Heart left ventricle (tissue), 16 donors: ENCODE data around the gene ASB7. TPM values are rescaled to one million over a fixed set of nuclear protein-coding genes. Genes with fewer than 3 reads are reported as not detected.
"Not testable (repeated sequence)": the region's sequence is repeated elsewhere in the genome, so short reads cannot be mapped to it uniquely, and the experiment has no call there.

Source experiments
- ATAC-seq, 4 donors: fragments of 200-7000 bp; cut with Tn5 transposase; one replicate each; pipeline ENCODE4 v1.9.1; 2020 to 2022; ENCODE audit warnings: moderate library complexity in 4 of 4, mild to moderate bottlenecking in 3 of 4, moderate number of reproducible peaks in 1 of 4
- DNase-seq, 5 donors: peaks; one replicate each; pipeline ENCODE4 v3.0.0-alpha.2; 2020
- H3K27ac ChIP-seq, 12 donors: fragments of 200-600 bp; sonication (generic) in 4 of 12; one replicate each; pipeline versions ENCODE4 v1.5.0 to v1.8.0; 2016 to 2022; ENCODE audit warnings: mild to moderate bottlenecking in 2 of 12
- H3K27me3 ChIP-seq, 9 donors: fragments of 200-600 bp; sonication (generic) in 2 of 9; one replicate each; pipeline versions ENCODE4 v1.5.1 to v1.8.0; 2016 to 2022; ENCODE audit warnings: mild to moderate bottlenecking in 3 of 9
- H3K36me3 ChIP-seq, 9 donors: fragments of 200-600 bp; sonication (generic) in 2 of 9; one replicate each; pipeline versions ENCODE4 v1.5.0 to v1.8.0; 2018 to 2022; ENCODE audit warnings: mild to moderate bottlenecking in 2 of 9
- H3K4me1 ChIP-seq, 12 donors: fragments of 200-600 bp; sonication (generic) in 4 of 12; one replicate each; pipeline versions ENCODE4 v1.5.0 to v1.8.0; 2016 to 2022; ENCODE audit warnings: mild to moderate bottlenecking in 3 of 12
- H3K4me3 ChIP-seq, 12 donors: fragments of 200-600 bp; sonication (generic) in 4 of 12; one replicate each; pipeline versions ENCODE4 v1.5.0 to v1.8.0; 2017 to 2022; ENCODE audit warnings: mild to moderate bottlenecking in 9 of 12, moderate library complexity in 4 of 12
- H3K9me3 ChIP-seq, 12 donors: fragments of 200-600 bp; sonication (generic) in 4 of 12; one replicate each; pipeline versions ENCODE4 v1.5.0 to v1.8.0; 2016 to 2022; ENCODE audit warnings: mild to moderate bottlenecking in 1 of 12
- POLR2A ChIP-seq, 2 donors: fragments of 450-650 bp; IDR thresholded peaks; one replicate each; pipeline ENCODE4 v1.6.1; 2017; ENCODE audit warnings: antibody characterized with exemption in 2 of 2, mild to moderate bottlenecking in 2 of 2, moderate library complexity in 2 of 2
- WGBS, 4 donors: extraction: QIAGEN DNeasy Blood & Tissue Kit in 2 of 4; methylation state at CpG; one replicate each; pipeline versions ENCODE4 v1.1.5 to v1.1.7; 2013 to 2018; 5-methylcytosine and 5-hydroxymethylcytosine counted together
- intact Hi-C, 10 donors: fragments of 100-400 bp; cut with DNase I; formaldehyde crosslinking; loops; one replicate each; pipeline versions ENCODE4 v1.11.1 to v1.14.2; 2022
- polyA plus RNA-seq, 2 donors: library from polyadenylated mRNA; stranded (reverse); fragments of 200-250 nt; gene quantifications; one replicate each; pipeline ENCODE4 v1.2.3, GENCODE V29; 2013
- total RNA-seq, 9 donors: library from RNA; depleted of rRNA in 2 of 9; stranded (reverse); fragments of >200 nt in 2 of 9; fragmentation: NEBNext Ultra II Directional in 3 of 9; extraction: Animal tissue kit (Norgen Biotek cat#: 25700) in 3 of 9; gene quantifications; one replicate each; pipeline versions ENCODE4 v1.1.0 to v1.2.4, GENCODE V29; 2016 to 2023
- TF ChIP-seq, protein P1 (sequence below), 12 donors: fragments of 200-600 bp; sonication (generic) in 4 of 12; IDR thresholded peaks; one replicate each; pipeline versions ENCODE4 v1.5.0 to v1.8.0; 2018 to 2022; ENCODE audit warnings: antibody characterized with exemption in 12 of 12, mild to moderate bottlenecking in 5 of 12
- donor health status: ischemic (EF 13 %, LVEDD 7.1; RV severe dilation, severe dysfunction).
- donor health status: healthy with polysubstance abuse.
- donor health status: DM: no; HTN: yes; CAD: no.
- donor health status: DM: no; HTN: no; CAD: no.
- donor health status: ischemic (EF 25% LVEDD 6.9; RV normal size, moderate dysfunction).
- donor health status: ischemic (EF 25% LVEDD 5.7; RV mildly dilated, moderate dysfunction).
- donor health status: healthy.
- donor health status: DM: yes; HTN: yes; CAD: no.
- donor health status: ischemic (EF 35%, LVEDD 5.7; RV mildly dilated, moderate dysfunction).
- donor health status: nonischemic (EF 11% LVEDD 7.7; RV severe dilation, severe dysfunction).
- donor health status: DM: yes; HTN: yes; CAD: no.
- donor health status: PGD.
- donor health status: ischemic (EF 29% LVEDD 5.4; RV normal size, mild dysfunction).
- donor health status: nonischemic (EF 23%, LVEDD 6.1; RV moderate dilation, normal function).

The ASB7 gene
- total and polyA plus RNA-seq, 11 donors = 2.3 to 6.9 (median 5.9) TPM

- H3K27ac ChIP-seq = no peak overlapping the region
- no peaks in the 10 kb centered on the region for H3K36me3 ChIP-seq
- no peak for DNase-seq
- peaks cover 0 to 15% (median 2%) of the 10 kb centered on the region in 12 donors for H3K4me1 ChIP-seq
- TF ChIP-seq POLR2A (IDR thresholded peaks at IDR 0.05) = no peak
- TF ChIP-seq, protein P1, sequence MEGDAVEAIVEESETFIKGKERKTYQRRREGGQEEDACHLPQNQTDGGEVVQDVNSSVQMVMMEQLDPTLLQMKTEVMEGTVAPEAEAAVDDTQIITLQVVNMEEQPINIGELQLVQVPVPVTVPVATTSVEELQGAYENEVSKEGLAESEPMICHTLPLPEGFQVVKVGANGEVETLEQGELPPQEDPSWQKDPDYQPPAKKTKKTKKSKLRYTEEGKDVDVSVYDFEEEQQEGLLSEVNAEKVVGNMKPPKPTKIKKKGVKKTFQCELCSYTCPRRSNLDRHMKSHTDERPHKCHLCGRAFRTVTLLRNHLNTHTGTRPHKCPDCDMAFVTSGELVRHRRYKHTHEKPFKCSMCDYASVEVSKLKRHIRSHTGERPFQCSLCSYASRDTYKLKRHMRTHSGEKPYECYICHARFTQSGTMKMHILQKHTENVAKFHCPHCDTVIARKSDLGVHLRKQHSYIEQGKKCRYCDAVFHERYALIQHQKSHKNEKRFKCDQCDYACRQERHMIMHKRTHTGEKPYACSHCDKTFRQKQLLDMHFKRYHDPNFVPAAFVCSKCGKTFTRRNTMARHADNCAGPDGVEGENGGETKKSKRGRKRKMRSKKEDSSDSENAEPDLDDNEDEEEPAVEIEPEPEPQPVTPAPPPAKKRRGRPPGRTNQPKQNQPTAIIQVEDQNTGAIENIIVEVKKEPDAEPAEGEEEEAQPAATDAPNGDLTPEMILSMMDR (IDR thresholded peaks at IDR 0.05) = no peak
- no peak for ATAC-seq
- intact Hi-C loops = loop anchor here in 2 of 10 donors (5.0 kb wide), 2 partner anchors 201 to 206 kb away; partner anchors contain the start of gene ALDH1A3 (in 1 of the 2)
- no peak overlapping the region for H3K4me3 ChIP-seq
- 89 to 92% (median 90%) methylated on average over 15 of the region's 15 CpGs for WGBS, 4 donors
- peaks cover 0 to 3% (median 0%) of the 10 kb centered on the region in 9 donors for H3K27me3 ChIP-seq
- H3K9me3 ChIP-seq = peaks cover 0 to 5% (median 0%) of the 10 kb centered on the region in 12 donors
Observed at GRCh38 chr15:100671124-100671680, 68.8 kb downstream of the ASB7 start.

DNA sequence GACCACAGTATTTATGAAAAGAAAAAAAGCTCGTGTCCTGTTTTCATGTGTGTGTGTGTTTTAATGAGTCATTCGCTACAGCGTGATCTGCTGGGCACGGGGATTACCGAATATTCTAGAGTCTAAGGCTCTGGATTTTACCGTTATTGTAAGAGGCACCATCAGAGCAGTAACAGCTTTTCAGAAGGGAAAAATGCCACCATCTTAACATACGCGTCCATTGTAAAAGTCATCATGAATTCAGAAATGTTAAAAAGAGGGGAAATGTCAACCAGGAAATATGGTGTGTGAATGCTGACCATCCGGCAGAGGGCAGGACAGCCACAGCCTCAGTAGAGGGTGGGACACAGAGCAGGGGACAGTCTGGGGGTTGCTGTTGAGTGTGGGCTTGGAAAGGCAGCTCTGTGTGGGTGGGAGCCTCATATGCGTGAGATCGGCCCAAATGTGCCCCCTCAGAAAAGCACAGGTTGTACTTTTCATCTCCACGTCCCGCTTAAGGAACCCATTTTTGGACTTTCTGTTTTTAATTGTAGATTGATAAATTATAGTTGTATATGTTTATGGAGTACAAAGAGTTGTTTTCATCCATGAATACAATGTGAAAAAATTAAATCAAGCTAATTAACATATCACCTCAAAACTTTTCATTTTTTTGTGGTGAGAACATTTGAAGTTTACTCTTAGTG lies 69.6 kb downstream of the ASB7 start:
- intact Hi-C loops = loop anchor here in 3 of 10 donors (2.0 to 5.0 kb wide), 3 partner anchors 200 to 205 kb away; partner anchors contain the start of gene ALDH1A3 (in 1 of the 3)
- no peak overlapping the region for H3K4me3 ChIP-seq
- H3K27ac ChIP-seq = no peak overlapping the region
- ATAC-seq (peak in 3 of 4 donors; percentile 52 to 62 (median 62)), DNase-seq (no peak)
- WGBS, 4 donors = 72 to 84% (median 75%) methylated on average over 13 of the region's 13 CpGs
- H3K36me3 ChIP-seq = no peaks in the 10 kb centered on the region
- peaks cover 0 to 3% (median 0%) of the 10 kb centered on the region in 9 donors for H3K27me3 ChIP-seq
- H3K9me3 ChIP-seq = peaks cover 0 to 5% (median 0%) of the 10 kb centered on the region in 12 donors
- peaks cover 0 to 13% (median 2%) of the 10 kb centered on the region in 12 donors for H3K4me1 ChIP-seq
- TF ChIP-seq POLR2A (IDR thresholded peaks at IDR 0.05) = no peak
- TF ChIP-seq, protein P1 (IDR thresholded peaks at IDR 0.05) = peak in 10 of 12 donors; percentile 11 to 58 (median 38)

DNA sequence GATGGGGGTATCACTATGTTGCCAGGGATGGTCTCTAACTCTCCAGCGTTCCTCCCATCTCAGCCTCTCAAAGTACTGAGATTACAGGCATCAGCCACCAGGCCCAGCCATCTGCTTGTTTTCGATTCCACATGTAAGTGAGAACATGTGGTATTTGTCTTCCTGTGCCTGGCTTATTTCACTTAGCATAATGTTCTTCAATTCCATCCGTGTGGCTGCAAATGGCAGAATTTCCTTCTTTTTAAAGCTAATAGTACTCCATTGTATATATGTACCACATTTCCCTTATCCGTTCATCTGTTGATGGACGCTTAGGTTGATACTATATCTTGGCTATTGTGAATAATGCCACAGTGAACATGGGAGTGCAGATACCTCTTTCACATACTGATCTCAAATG lies 70.6 kb downstream of the ASB7 start:
- TF ChIP-seq, protein P1 (IDR thresholded peaks at IDR 0.05) = no peak
- no peak for TF ChIP-seq POLR2A (IDR thresholded peaks at IDR 0.05)
- peaks cover 0 to 3% (median 0%) of the 10 kb centered on the region in 9 donors for H3K27me3 ChIP-seq
- H3K36me3 ChIP-seq = no peaks in the 10 kb centered on the region
- peaks cover 0 to 4% (median 0%) of the 10 kb centered on the region in 12 donors for H3K4me1 ChIP-seq
- no peak overlapping the region for H3K27ac ChIP-seq
- no peak for ATAC-seq
- intact Hi-C loops = loop anchor here in 3 of 10 donors (2.0 to 5.0 kb wide), 3 partner anchors 199 to 204 kb away; partner anchors contain the start of gene ALDH1A3 (in 1 of the 3)
- WGBS, 4 donors = 65 to 70% (median 65%) methylated on average over 5 of the region's 5 CpGs
- H3K9me3 ChIP-seq = peaks cover 0 to 5% (median 0%) of the 10 kb centered on the region in 12 donors
- H3K4me3 ChIP-seq = no peak overlapping the region
- DNase-seq = no peak

- H3K27ac ChIP-seq, H3K4me3 ChIP-seq, H3K27me3 ChIP-seq, intact Hi-C loops, ATAC-seq, H3K9me3 ChIP-seq, H3K4me1 ChIP-seq, DNase-seq, H3K36me3 ChIP-seq: not testable (repeated sequence)
- WGBS, 4 donors = 86 to 93% (median 88%) methylated on average over 5 of the region's 5 CpGs
Observed at GRCh38 chr15:100679151-100679550, 76.8 kb downstream of the ASB7 start.
